GM21423 (cell line): ENCODE results near the gene MFSD6.
"Not testable (repeated sequence)": the region's sequence is repeated elsewhere in the genome, so short reads cannot be mapped to it uniquely, and the experiment has no call there.

Source experiments
- ATAC-seq: cut with Tn5 transposase; IDR thresholded peaks from one replicate; pipeline ENCODE4 v1.9.1; 2021; ENCODE audit warnings: mild to moderate bottlenecking, moderate library complexity; ENCODE audit not compliant: unreplicated experiment

The MFSD6 gene

GRCh38 chr2:190460487-190460886 lies 52.3 kb downstream of the MFSD6 start:
- no peak for ATAC-seq

GRCh38 chr2:190462181-190462580 lies 54.0 kb downstream of the MFSD6 start:
- ATAC-seq, result no peak

GRCh38 chr2:190462611-190463010 lies 54.5 kb downstream of the MFSD6 start:
- ATAC-seq, result no peak

- peak; percentile 53 for ATAC-seq
Observed at GRCh38 chr2:190465060-190465459, 56.9 kb downstream of the MFSD6 start.

GRCh38 chr2:190466819-190467446 lies 58.8 kb downstream of the MFSD6 start:
- no peak for ATAC-seq

- no peak for ATAC-seq
Observed at GRCh38 chr2:190467575-190468083, 59.5 kb downstream of the MFSD6 start.

GRCh38 chr2:190468354-190468753 lies 60.2 kb downstream of the MFSD6 start:
- not testable (repeated sequence) for ATAC-seq

GRCh38 chr2:190468814-190469569 lies 60.8 kb downstream of the MFSD6 start:
- ATAC-seq, result peak; percentile 41

GRCh38 chr2:190469771-190470170 lies 61.6 kb downstream of the MFSD6 start:
- ATAC-seq, result no peak

- no peak for ATAC-seq
Observed at GRCh38 chr2:190470256-190470826, 62.2 kb downstream of the MFSD6 start.

GRCh38 chr2:190477661-190478454 lies 69.7 kb downstream of the MFSD6 start:
- no peak for ATAC-seq

- ATAC-seq, result no peak
Observed at GRCh38 chr2:190478572-190479195, 70.5 kb downstream of the MFSD6 start.

- ATAC-seq, result no peak
Observed at GRCh38 chr2:190481339-190481738, 73.2 kb downstream of the MFSD6 start.

- ATAC-seq, result no peak
Observed at GRCh38 chr2:190482451-190482850, 74.3 kb downstream of the MFSD6 start.

GRCh38 chr2:190486037-190486623 lies 78.0 kb downstream of the MFSD6 start:
- no peak for ATAC-seq

- ATAC-seq, result no peak
Observed at GRCh38 chr2:190488516-190489233, 80.5 kb downstream of the MFSD6 start.

GRCh38 chr2:190489475-190489874 lies 81.3 kb downstream of the MFSD6 start:
- ATAC-seq, result no peak

GRCh38 chr2:190490502-190490901 lies 82.3 kb downstream of the MFSD6 start:
- ATAC-seq, result no peak

- ATAC-seq, result no peak
Observed at GRCh38 chr2:190493095-190493494, 84.9 kb downstream of the MFSD6 start.
